Activated CD8-positive, alpha-beta memory T cell treated with anti-CD3 and anti-CD28 coated beads for 24 hours (primary cell): Measurements from ENCODE around the gene STEAP1B.
A peak's percentile ranks its signal among the peaks of the same experiment; 100 is the strongest.
"Not testable (repeated sequence)": the region's sequence is repeated elsewhere in the genome, so short reads cannot be mapped to it uniquely, and the experiment has no call there.

Experiments used
- DNase-seq: peaks from one replicate; pipeline ENCODE4 v3.0.0-alpha.2; 2020

STEAP1B gene

GRCh38 chr7:22496296-22496888 lies 3.6 kb downstream of the STEAP1B start:
- not testable (repeated sequence) for DNase-seq

- not testable (repeated sequence) for DNase-seq
Observed at GRCh38 chr7:22493160-22493925, 6.6 kb downstream of the STEAP1B start.

- peak; percentile 83 for DNase-seq
Observed at GRCh38 chr7:22488643-22489462, 11.1 kb downstream of the STEAP1B start.

- no peak for DNase-seq
Observed at GRCh38 chr7:22487978-22488642, 11.9 kb downstream of the STEAP1B start.

- DNase-seq, result no peak
Observed at GRCh38 chr7:22486597-22486996, 13.4 kb downstream of the STEAP1B start.

GRCh38 chr7:22485189-22485588 lies 14.8 kb downstream of the STEAP1B start:
- no peak for DNase-seq

- no peak for DNase-seq
Observed at GRCh38 chr7:22482503-22482902, 17.5 kb downstream of the STEAP1B start.

- DNase-seq, result no peak
Observed at GRCh38 chr7:22481726-22482125, 18.3 kb downstream of the STEAP1B start.

- DNase-seq, result no peak
Observed at GRCh38 chr7:22480523-22481075, 19.4 kb downstream of the STEAP1B start.

- DNase-seq, result no peak
Observed at GRCh38 chr7:22477876-22478450, 22.0 kb downstream of the STEAP1B start.

GRCh38 chr7:22477262-22477661 lies 22.7 kb downstream of the STEAP1B start:
- DNase-seq, result no peak

- DNase-seq, result no peak
Observed at GRCh38 chr7:22476824-22477223, 23.2 kb downstream of the STEAP1B start.

- DNase-seq, result no peak
Observed at GRCh38 chr7:22474645-22475044, 25.3 kb downstream of the STEAP1B start.

GRCh38 chr7:22470981-22471380 lies 29.0 kb downstream of the STEAP1B start:
- no peak for DNase-seq

GRCh38 chr7:22469371-22470143 lies 30.4 kb downstream of the STEAP1B start:
- no peak for DNase-seq

- no peak for DNase-seq
Observed at GRCh38 chr7:22468609-22469008, 31.4 kb downstream of the STEAP1B start.

- DNase-seq, result no peak
Observed at GRCh38 chr7:22464299-22464698, 35.7 kb downstream of the STEAP1B start.

GRCh38 chr7:22460363-22460988 lies 39.5 kb downstream of the STEAP1B start:
- no peak for DNase-seq

- no peak for DNase-seq
Observed at GRCh38 chr7:22457471-22457870, 42.5 kb downstream of the STEAP1B start.

- DNase-seq, result no peak
Observed at GRCh38 chr7:22454446-22454845, 45.5 kb downstream of the STEAP1B start.

GRCh38 chr7:22452960-22453558 lies 46.9 kb downstream of the STEAP1B start:
- no peak for DNase-seq
